ENCODE results near the gene GDF2.

DNA sequence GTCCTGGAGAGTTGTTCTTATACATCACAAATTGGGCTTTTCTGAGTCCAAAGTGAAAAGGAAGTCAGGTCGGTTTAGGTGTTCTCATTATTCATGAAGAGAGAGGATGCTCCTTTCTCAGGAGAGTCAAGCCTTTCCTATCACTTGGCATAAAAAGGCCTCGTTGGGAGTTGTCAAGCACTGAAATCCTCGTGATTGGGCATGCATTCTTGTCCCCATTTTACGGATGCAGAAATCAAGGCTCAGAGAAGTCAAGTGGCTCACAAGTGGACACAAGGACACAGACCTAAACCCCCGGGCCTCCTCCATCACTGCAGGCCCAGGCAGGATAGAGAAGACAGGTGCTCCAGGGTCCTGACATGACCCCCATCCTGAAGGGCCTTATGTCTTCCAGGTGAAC is 34.5 kb downstream of the GDF2 start:
- TF ChIP-seq RBBP5 (conservative IDR thresholded peaks at IDR 0.05): no peak
- TF ChIP-seq, protein P1, sequence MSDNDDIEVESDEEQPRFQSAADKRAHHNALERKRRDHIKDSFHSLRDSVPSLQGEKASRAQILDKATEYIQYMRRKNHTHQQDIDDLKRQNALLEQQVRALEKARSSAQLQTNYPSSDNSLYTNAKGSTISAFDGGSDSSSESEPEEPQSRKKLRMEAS (IDR thresholded peaks at IDR 0.05; ENCODE audit: low read depth, low read length): no peak
- TF ChIP-seq, protein P2, sequence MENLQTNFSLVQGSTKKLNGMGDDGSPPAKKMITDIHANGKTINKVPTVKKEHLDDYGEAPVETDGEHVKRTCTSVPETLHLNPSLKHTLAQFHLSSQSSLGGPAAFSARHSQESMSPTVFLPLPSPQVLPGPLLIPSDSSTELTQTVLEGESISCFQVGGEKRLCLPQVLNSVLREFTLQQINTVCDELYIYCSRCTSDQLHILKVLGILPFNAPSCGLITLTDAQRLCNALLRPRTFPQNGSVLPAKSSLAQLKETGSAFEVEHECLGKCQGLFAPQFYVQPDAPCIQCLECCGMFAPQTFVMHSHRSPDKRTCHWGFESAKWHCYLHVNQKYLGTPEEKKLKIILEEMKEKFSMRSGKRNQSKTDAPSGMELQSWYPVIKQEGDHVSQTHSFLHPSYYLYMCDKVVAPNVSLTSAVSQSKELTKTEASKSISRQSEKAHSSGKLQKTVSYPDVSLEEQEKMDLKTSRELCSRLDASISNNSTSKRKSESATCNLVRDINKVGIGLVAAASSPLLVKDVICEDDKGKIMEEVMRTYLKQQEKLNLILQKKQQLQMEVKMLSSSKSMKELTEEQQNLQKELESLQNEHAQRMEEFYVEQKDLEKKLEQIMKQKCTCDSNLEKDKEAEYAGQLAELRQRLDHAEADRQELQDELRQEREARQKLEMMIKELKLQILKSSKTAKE (IDR thresholded peaks at IDR 0.05; ENCODE audit: low read depth, poor library complexity, severe bottlenecking): no peak
- TF ChIP-seq EZH2 (IDR thresholded peaks at IDR 0.05; ENCODE audit: borderline replicate concordance, control insufficient read depth, low read depth, low read length): no peak
- TF ChIP-seq, protein P3, sequence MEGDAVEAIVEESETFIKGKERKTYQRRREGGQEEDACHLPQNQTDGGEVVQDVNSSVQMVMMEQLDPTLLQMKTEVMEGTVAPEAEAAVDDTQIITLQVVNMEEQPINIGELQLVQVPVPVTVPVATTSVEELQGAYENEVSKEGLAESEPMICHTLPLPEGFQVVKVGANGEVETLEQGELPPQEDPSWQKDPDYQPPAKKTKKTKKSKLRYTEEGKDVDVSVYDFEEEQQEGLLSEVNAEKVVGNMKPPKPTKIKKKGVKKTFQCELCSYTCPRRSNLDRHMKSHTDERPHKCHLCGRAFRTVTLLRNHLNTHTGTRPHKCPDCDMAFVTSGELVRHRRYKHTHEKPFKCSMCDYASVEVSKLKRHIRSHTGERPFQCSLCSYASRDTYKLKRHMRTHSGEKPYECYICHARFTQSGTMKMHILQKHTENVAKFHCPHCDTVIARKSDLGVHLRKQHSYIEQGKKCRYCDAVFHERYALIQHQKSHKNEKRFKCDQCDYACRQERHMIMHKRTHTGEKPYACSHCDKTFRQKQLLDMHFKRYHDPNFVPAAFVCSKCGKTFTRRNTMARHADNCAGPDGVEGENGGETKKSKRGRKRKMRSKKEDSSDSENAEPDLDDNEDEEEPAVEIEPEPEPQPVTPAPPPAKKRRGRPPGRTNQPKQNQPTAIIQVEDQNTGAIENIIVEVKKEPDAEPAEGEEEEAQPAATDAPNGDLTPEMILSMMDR (IDR thresholded peaks at IDR 0.05 in 2 of 3, conservative IDR thresholded peaks at IDR 0.05 in 1 of 3; ENCODE audit: control insufficient read depth in 2 of 3, extremely low read depth in 1 of 3, insufficient read depth in 1 of 3, low read depth in 3 of 3, low read length in 3 of 3): no peak

Measured in GM12878 (cell line).